Myocyte (in vitro differentiated cells): ENCODE measurements around the gene RAD51B. TPM values are rescaled to one million over a fixed set of nuclear protein-coding genes. Genes with fewer than 3 reads are reported as not detected.
"Not testable (repeated sequence)": the region's sequence is repeated elsewhere in the genome, so short reads cannot be mapped to it uniquely, and the experiment has no call there.

Experiments used
- DNase-seq: peaks from one replicate; pipeline ENCODE4 v3.0.0-alpha.2; 2012; ENCODE audit warnings: low read depth
- total RNA-seq: library from RNA; depleted of rRNA; stranded (reverse); fragments of >200 nt; gene quantifications from 2 replicates; pipeline ENCODE4 v1.2.3, GENCODE V29; 2014

RAD51B gene
- total RNA-seq, 1 donor from 2014 or later = 70.0 TPM

- DNase-seq = peak; percentile 93
Measured at GRCh38 chr14:67943947-67944346, 124.4 kb downstream of the RAD51B start.

GRCh38 chr14:67944605-67945004 lies 125.0 kb downstream of the RAD51B start:
- DNase-seq = no peak

- DNase-seq = no peak
Measured at GRCh38 chr14:67949771-67950170, 130.2 kb downstream of the RAD51B start.

GRCh38 chr14:67950386-67950785 lies 130.8 kb downstream of the RAD51B start:
- no peak for DNase-seq

GRCh38 chr14:67951529-67952135 lies 132.1 kb downstream of the RAD51B start:
- no peak for DNase-seq

DNA sequence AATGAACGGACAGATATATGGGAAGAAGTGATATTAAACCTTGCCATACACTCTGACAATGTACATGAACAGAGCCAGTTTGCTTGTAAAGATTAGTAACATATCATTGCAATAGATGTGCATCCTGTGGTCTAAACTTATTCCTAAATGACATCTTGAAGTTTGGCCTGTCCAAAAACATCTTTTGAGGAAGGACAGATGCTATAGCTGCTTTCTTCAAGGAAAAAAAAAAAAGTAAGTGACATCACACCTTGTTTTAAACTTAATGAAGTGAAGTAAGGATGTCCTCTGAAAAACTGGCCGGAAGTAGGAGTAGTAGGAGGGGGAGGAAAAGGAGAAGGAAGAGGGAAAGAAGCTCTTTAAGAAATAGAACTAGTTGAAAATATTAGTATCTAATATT lies 132.8 kb downstream of the RAD51B start:
- no peak for DNase-seq

- no peak for DNase-seq
Measured at GRCh38 chr14:67952786-67953185, 133.2 kb downstream of the RAD51B start.

- DNase-seq = no peak
Measured at GRCh38 chr14:67955261-67955660, 135.7 kb downstream of the RAD51B start.

GRCh38 chr14:67957946-67958345 lies 138.4 kb downstream of the RAD51B start:
- DNase-seq = no peak

DNA sequence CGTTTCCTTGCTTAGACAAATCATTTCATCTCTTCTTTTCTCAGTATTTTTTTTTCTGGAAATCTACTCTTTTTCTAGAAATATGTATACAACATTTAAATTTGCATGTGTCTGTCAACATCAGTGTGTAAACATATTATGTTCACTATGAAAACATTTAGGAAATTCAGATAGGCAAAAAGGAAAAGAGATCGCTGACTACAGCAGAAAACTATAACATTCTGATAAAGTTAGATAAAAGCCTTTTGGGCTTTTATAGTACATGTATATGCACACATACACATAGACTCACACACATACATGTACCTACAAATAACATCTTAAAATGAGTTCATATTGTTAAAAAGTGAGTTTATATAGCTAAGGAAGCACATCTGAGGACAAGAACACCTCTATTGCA lies 142.1 kb downstream of the RAD51B start:
- no peak for DNase-seq

- DNase-seq = no peak
Measured at GRCh38 chr14:67962215-67962644, 142.7 kb downstream of the RAD51B start.

DNA sequence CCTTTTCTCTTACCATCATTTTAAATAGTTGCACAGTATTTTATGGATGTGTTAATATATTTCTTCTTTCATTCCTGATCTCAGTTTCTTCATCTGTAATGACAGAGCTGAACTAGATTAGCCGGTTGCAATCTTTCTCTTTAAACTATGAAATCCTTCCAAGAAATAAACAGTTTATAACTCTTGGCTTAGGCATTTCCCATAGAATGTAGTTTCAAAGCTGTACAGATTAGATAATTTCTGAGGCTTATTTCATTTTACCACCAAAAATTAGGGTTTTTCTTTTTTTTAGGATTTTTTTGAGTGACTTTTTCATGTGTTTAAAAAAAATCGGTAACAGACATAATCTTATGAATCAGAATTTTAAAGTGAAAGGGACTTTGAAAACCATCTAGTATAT lies 144.0 kb downstream of the RAD51B start:
- no peak for DNase-seq

GRCh38 chr14:67963960-67964812 lies 144.6 kb downstream of the RAD51B start:
- no peak for DNase-seq

DNA sequence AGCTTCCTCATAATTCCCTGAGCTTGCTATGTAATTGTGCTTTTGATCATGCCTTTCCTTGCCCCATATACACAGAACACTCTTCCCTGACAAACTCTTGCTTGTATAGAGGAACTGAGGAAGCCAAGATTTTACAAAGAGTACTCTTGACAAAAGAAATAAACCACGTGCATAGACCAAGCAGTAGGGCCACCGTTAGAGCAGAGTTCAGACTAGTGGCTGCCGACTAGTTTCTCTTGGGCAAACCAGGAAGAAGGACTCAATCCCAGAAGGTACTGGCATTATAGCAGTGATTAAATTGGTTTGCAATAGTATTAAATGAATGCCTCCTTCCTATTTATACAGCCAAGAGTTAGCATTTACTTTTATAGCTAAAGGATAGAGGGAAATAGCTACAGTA lies 146.1 kb downstream of the RAD51B start:
- no peak for DNase-seq

GRCh38 chr14:67967206-67967605 lies 147.6 kb downstream of the RAD51B start:
- no peak for DNase-seq

DNA sequence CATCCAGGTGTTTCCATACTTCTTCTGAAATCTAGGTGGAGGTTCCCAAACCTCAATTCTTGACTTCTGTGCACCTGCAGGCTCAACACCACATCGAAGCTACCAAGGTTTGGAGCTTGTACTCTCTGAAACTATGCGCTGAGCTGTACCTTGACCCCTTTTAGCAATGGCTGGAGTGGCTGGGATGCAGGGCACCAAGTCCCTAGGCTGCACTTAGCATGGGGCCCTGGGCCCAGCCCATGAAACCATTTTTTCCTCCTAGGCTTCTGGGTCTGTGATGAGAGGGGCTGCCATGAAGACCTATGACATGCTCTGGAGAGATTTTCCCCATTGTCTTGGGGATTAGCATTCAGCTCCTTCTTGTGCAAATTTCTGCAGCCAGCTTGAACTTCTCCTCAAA lies 148.4 kb downstream of the RAD51B start:
- DNase-seq = not testable (repeated sequence)

- no peak for DNase-seq
Measured at GRCh38 chr14:67970923-67971322, 151.3 kb downstream of the RAD51B start.

GRCh38 chr14:67971627-67972625 lies 152.3 kb downstream of the RAD51B start:
- DNase-seq = peak; percentile 21

- peak; percentile 29 for DNase-seq
Measured at GRCh38 chr14:67973436-67973835, 153.9 kb downstream of the RAD51B start.

DNA sequence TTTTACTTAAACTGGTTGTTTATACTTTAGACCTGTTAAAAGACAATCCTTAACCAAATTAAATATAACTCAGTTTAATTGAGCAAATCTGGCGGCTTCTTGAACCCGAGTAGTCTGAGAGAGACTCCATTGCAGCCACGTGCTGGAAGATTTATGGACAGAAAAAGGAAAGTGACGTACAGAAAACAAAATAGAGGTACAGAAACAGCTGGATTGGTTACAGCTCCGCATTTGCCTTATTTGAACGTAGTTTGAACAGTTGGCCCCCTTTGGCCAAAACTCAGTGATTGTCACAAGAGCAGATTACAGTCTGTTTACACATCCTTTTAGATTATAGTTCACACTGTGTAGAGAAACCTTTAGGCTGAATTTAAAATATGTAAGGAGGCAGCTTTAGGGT lies 155.9 kb downstream of the RAD51B start:
- no peak for DNase-seq

- DNase-seq = no peak
Measured at GRCh38 chr14:67977434-67978034, 158.0 kb downstream of the RAD51B start.
